GM19193 (cell line): ENCODE measurements around the gene PARD3.

ENCODE experiments used
- POLR2A ChIP-seq: IDR thresholded peaks from 4 replicates; pipeline ENCODE4 v1.6.1; 2011; ENCODE audit not compliant: insufficient read depth, insufficient read length; ENCODE audit errors: extremely low read depth

PARD3 gene

GRCh38 chr10:34491678-34492077 is 323.4 kb downstream of the PARD3 start:
- no peak for TF ChIP-seq POLR2A

GRCh38 chr10:34489973-34490745 is 324.9 kb downstream of the PARD3 start:
- TF ChIP-seq POLR2A: no peak

- TF ChIP-seq POLR2A: no peak
These were observed 325.7 kb downstream of the PARD3 start for GRCh38 chr10:34489411-34489810.

GRCh38 chr10:34488476-34489130 is 326.5 kb downstream of the PARD3 start:
- TF ChIP-seq POLR2A: no peak

GRCh38 chr10:34486008-34486407 is 329.1 kb downstream of the PARD3 start:
- TF ChIP-seq POLR2A: no peak

GRCh38 chr10:34484164-34484563 is 330.9 kb downstream of the PARD3 start:
- no peak for TF ChIP-seq POLR2A

GRCh38 chr10:34480345-34480744 is 334.8 kb downstream of the PARD3 start:
- TF ChIP-seq POLR2A: no peak

- TF ChIP-seq POLR2A: no peak
These were observed 335.4 kb downstream of the PARD3 start for GRCh38 chr10:34479520-34480179.

- no peak for TF ChIP-seq POLR2A
These were observed 337.8 kb downstream of the PARD3 start for GRCh38 chr10:34477249-34477648.

GRCh38 chr10:34476608-34477007 is 338.5 kb downstream of the PARD3 start:
- no peak for TF ChIP-seq POLR2A

- no peak for TF ChIP-seq POLR2A
These were observed 339.3 kb downstream of the PARD3 start for GRCh38 chr10:34475786-34476185.

GRCh38 chr10:34475274-34475646 is 339.8 kb downstream of the PARD3 start:
- TF ChIP-seq POLR2A: no peak

GRCh38 chr10:34474555-34475273 is 340.4 kb downstream of the PARD3 start:
- TF ChIP-seq POLR2A: no peak

GRCh38 chr10:34474009-34474376 is 341.1 kb downstream of the PARD3 start:
- TF ChIP-seq POLR2A: no peak
